Head of caudate nucleus (tissue), 42 donors: ENCODE data around the gene CNP.
A peak's percentile ranks its signal among the peaks of the same experiment; 100 is the strongest.

ENCODE experiments used
- DNase-seq, 42 donors: peaks; one replicate each; pipeline versions ENCODE4 v3.0.0 to v3.0.0-alpha.2; 2020 to 2021; ENCODE audit warnings: mixed read lengths in 7 of 42
- intact Hi-C: fragments of 100-400 bp; cut with DNase I; formaldehyde crosslinking; loops from one replicate; pipeline ENCODE4 v1.15.0; 2022

CNP gene

GRCh38 chr17:41939044-41939692 lies 27.4 kb upstream of the CNP start:
- intact Hi-C loops: no loop called here
- DNase-seq: no peak

- no peak for DNase-seq
- intact Hi-C loops: loop anchor here (2.0 kb wide), 1 partner anchor 17 kb away; no protein-coding TSS in a partner anchor
Observed at GRCh38 chr17:41939693-41940090, 26.9 kb upstream of the CNP start.

GRCh38 chr17:41941168-41941567 lies 25.4 kb upstream of the CNP start:
- intact Hi-C loops: loop anchor here (2.0 kb wide), 1 partner anchor 16 kb away; no protein-coding TSS in a partner anchor
- DNase-seq: no peak

- DNase-seq: no peak
- intact Hi-C loops: no loop called here
Observed at GRCh38 chr17:41942626-41943373, 23.8 kb upstream of the CNP start.

GRCh38 chr17:41943492-41943891 lies 23.1 kb upstream of the CNP start:
- intact Hi-C loops: no loop called here
- no peak for DNase-seq

GRCh38 chr17:41944943-41945342 lies 21.7 kb upstream of the CNP start:
- DNase-seq: no peak
- intact Hi-C loops: no loop called here

GRCh38 chr17:41948762-41949460 lies 17.7 kb upstream of the CNP start:
- no peak for DNase-seq
- intact Hi-C loops: no loop called here

GRCh38 chr17:41956522-41956921 lies 10.1 kb upstream of the CNP start:
- no peak for DNase-seq

GRCh38 chr17:41957031-41957868 lies 9.3 kb upstream of the CNP start:
- intact Hi-C loops: loop anchor here (2.0 kb wide), 1 partner anchor 16 kb away; no protein-coding TSS in a partner anchor
- DNase-seq: no peak

More at GRCh38 chr17:41956522-41956921, 10.1 kb upstream of the CNP start:
- intact Hi-C loops: loop anchor here (2.0 kb wide), 1 partner anchor 16 kb away; no protein-coding TSS in a partner anchor

- intact Hi-C loops: loop anchor here (2.0 kb wide), 1 partner anchor 17 kb away; no protein-coding TSS in a partner anchor
- no peak for DNase-seq
Observed at GRCh38 chr17:41957869-41958439, 8.6 kb upstream of the CNP start.

- no peak for DNase-seq
- intact Hi-C loops: no loop called here
Observed at GRCh38 chr17:41959030-41959335, 7.6 kb upstream of the CNP start.

GRCh38 chr17:41959336-41960095 lies 7.1 kb upstream of the CNP start:
- intact Hi-C loops: loop anchor here (10.0 kb wide), 1 partner anchor 155 kb away; the partner anchor contains the start of gene DHX58
- peak in 22 of 42 donors; percentile 24 to 81 (median 47) for DNase-seq

- DNase-seq: no peak
- intact Hi-C loops: loop anchor here (10.0 kb wide), 1 partner anchor 153 kb away; the partner anchor contains the start of gene DHX58
Observed at GRCh38 chr17:41962111-41962510, 4.5 kb upstream of the CNP start.

- intact Hi-C loops: loop anchor here (1.0 to 10.0 kb wide), 2 partner anchors 46 to 152 kb away; partner anchors contain the start of gene DHX58
- peak; percentile 73 to 96 (median 88) for DNase-seq
Observed at GRCh38 chr17:41962768-41963434, 3.7 kb upstream of the CNP start.

GRCh38 chr17:41965694-41966462 lies 717 bp upstream of the CNP start:
- DNase-seq: peak in 30 of 42 donors; percentile 36 to 85 (median 56)
- intact Hi-C loops: loop anchor here (2.0 to 10.0 kb wide), 2 partner anchors 27 to 149 kb away; partner anchors contain the start of gene DHX58
